C1 segment of cervical spinal cord (tissue), 14 donors: ENCODE measurements around the gene OSBPL2.

Experiments used
- DNase-seq, 14 donors: peaks; one replicate each; lab custom pipeline; 2025; lab: John Stamatoyannopoulos, UW

Gene OSBPL2

DNA sequence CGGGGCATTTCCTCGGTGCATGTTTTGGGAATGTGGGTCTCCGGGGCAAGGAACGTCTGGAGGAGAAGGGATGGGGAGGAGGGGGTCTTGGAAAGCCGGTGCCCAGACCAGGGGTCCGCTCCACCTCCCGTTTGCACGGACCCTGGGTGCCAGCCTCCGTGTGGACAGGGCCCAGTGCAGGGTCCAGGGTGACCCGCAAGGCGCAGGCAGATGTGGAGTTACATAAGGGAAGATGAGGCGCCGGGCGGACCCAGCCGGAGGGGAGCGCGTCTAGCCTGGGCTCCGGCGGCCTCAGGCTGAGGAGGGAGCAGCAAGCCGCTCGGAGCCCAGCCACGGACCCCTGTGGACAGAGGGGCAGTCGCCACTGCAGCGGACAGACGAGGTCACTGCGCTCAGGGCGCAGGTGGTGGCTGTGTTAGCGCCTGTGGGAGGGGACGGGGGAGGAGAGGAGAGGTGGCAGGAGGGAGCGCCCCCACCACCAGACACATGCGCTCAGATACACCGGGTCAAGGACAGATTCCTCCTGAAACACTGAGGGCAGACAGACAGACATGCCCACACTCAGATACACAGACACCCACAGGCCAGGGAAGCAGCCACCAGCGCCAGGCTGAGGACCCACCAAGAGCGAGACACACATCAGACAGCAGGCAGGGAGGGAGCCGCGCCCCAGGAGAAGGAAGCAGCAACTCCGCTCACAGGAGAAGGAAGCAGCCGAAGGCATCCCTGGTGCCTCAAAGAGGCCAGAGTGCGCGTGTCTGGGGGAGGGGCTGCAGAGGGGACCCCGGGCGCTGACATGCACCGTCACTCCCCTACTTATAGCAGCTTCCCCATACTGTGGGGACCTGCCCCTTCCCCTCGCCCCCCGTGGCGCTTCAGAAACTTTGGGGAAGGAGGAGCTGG, 17.4 kb upstream of the OSBPL2 start:
- no peak for DNase-seq

- DNase-seq, result no peak
These were observed 16.0 kb upstream of the OSBPL2 start for GRCh38 chr20:62222266-62222850.

- DNase-seq, result no peak
These were observed 15.3 kb upstream of the OSBPL2 start for GRCh38 chr20:62222972-62223371.

DNA sequence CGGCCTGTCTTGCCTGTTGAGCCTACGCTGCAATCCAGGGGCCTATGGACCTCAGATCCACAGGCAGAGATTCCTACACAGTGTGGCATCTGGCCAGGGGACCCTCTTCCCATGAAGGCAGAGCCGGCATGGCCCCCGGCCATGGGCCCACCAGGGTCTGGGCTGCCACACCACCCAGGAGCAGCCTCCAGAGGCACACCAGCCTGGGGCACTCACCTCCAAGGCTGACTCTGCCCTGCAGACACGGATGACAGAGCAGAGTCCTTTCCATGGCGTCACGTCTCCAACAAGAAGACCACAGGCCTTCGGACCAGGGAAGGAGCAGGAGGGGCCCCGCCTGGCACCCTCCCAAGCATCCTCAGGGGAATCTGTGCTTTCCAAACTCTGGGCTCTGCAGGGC, 14.8 kb upstream of the OSBPL2 start:
- DNase-seq, result no peak

GRCh38 chr20:62224113-62224855, 14.0 kb upstream of the OSBPL2 start:
- DNase-seq, result no peak

- DNase-seq, result no peak
These were observed 13.3 kb upstream of the OSBPL2 start for GRCh38 chr20:62225026-62225425.

DNA sequence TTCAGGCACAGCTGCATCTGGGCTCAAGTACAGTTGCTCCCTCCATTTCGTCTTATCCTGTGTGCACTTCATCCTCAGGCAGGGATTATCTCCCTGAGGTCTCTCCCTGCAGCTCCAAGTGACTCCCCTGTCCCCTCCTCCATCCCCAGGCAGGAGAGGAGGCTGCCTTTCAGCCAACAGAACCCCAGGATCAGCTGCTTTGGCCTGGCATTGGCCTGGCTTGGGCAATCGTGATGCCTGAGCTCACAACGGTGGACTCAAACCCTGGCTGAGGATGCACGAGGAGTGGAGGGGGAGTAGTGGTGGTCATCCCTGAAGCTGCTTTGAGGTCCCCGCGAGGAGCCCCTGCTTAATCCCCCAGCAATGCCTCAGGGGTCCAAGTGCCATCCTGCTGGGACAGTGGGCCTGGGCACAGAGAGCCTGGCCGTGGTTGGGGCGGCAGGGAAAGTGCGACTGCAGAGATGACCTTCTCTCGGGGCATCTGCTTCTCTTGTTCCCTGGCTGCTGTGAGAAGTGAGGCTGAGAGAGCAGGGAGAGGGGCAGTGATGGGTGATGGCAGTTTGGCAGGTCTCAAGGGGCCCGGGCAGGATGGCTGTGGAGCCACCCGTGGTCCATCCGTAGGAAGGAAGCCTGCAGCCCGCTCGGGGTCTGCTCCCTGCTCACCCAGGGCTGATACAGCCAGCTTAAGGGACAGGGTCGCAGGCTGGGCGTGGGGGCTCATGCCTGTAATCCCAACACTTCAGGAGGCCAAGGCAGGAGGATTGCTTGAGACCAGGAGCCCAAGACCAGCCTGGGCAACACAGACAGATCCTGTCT, 12.3 kb upstream of the OSBPL2 start:
- DNase-seq, result peak in 1 of 14 donors; percentile 46

DNA sequence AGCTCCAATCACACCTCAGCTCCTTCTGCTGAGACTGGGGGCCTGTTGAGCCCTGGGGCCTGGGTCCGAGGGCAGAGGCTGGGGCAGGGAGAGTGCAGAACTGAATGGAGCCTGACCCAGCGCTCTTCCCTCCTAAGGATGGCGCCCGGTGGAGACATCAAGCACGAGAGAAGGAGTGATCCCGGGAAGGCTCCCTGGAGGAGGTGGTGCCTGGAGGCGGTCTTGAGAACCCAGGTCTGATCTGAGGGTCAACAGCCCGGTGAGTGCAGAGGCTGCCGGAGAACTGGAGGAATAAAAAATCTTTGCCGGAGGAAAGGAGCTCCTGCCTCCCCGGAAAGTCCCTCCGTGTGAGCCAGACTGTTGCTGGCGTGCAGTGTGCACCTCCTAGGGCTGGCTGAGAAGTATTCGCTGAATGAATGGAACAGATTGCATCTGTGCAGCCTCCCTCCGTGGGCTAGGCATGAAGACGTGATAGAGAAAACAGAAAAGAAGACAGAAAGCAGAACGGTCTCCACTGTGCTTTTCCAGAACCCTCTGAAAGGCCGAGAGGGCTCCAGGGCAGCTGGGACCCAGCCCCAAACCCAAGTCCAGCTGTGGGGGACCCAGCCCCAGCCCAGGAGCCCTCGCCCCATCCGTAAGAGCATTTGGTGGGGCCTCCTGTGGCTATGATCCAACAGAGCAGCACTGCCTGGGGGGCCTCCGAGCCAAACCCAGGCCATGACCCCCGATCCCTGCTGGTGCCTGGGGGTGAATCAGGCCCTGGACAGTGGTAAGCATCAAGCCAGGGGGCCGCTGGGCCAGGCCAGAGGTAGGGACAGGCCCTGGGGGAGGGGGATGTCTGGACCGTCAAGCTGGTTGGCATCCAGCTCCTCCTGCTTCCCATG, 11.4 kb upstream of the OSBPL2 start:
- DNase-seq, result no peak

DNA sequence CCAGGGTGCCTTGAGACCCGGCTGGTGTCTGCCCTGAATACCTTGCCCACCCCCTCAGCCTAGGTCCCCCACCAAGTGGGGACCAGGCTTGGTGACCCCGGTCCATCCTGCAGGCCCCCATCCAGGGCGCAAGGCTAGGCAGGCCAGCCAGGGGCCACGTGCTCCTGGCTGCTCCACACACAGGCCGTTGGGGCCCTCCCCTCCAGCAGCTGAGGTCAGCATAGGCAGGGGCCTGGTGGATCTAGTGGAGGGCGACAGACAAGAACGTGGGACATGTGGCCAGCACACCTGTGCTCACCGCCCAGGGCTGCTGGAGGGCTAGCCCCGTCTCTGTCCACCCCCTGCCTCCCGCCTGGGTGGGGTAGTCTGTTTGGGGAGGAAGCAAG, 10.7 kb upstream of the OSBPL2 start:
- DNase-seq, result no peak

GRCh38 chr20:62227977-62228958, 10.1 kb upstream of the OSBPL2 start:
- DNase-seq, result no peak

- DNase-seq, result no peak
These were observed 9.3 kb upstream of the OSBPL2 start for GRCh38 chr20:62228982-62229545.

DNA sequence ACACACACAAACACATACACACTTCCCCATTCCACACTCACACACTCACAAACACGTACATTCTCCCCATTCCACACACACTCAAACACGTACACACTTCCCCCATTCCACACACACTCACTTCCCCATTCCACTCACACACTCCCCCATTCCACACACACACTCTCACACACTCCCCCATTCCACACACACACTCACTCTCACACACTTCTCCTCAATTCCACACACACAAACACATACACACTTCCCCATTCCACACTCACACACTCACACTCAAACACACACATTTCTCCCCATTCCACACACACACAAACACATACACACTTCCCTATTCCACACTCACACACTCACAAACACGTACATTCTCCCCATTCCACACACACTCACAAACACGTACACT, 8.7 kb upstream of the OSBPL2 start:
- no peak for DNase-seq

DNA sequence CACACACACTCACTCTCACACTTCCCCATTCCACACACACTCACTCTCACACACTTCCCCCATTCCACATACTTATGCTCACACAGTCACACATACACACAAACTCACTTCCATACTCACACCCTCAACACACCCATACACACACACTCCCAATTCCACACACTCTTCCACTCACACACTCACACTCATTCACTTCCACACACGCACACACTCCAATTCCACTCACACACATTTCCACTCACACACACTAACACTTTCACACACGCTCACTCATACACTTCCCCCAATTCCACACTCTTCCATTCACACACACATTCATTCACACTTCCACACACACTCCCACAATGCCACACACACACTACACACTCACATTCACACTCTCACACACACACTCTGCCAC, 8.0 kb upstream of the OSBPL2 start:
- no peak for DNase-seq

DNA sequence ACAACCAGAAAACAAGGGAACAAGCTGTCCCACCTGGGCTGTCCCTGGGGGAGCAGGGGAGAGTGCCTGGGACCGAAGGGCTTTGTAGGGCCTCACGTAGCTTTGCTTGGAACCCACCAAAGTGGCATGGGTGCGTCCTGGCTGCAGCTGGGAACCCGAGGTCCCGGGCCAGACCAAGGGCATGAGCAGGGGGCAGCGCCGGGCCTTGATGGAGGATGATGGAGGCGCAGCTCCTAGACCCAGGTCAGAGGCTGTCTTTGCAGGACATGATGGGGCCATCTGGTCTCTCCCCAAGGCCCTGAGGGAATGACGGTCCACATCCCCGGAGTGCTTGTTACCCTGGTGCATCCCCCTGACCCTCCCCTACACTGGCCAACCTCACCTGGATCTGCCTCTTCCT, 7.6 kb upstream of the OSBPL2 start:
- no peak for DNase-seq

DNA sequence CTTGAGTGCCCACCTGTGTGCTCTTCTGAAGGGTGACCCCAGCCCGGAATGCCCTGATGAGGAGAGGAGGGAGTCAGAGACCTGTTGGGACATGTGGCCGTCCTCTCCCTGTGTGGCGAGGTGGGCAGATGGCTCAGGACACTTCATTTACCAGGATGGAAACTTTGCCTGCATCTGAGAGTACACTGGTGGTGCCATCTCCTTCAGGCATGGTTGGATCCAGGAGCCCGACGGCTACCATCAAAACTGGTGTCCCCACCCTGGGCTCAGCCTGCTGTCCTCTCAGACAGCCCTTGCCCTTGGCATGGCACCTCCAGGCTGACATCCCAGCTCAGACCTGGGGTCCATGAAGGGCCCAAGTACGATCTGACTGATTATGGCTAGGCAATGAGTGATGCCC, 7.0 kb upstream of the OSBPL2 start:
- no peak for DNase-seq

GRCh38 chr20:62232194-62232593, 6.1 kb upstream of the OSBPL2 start:
- DNase-seq, result no peak

DNA sequence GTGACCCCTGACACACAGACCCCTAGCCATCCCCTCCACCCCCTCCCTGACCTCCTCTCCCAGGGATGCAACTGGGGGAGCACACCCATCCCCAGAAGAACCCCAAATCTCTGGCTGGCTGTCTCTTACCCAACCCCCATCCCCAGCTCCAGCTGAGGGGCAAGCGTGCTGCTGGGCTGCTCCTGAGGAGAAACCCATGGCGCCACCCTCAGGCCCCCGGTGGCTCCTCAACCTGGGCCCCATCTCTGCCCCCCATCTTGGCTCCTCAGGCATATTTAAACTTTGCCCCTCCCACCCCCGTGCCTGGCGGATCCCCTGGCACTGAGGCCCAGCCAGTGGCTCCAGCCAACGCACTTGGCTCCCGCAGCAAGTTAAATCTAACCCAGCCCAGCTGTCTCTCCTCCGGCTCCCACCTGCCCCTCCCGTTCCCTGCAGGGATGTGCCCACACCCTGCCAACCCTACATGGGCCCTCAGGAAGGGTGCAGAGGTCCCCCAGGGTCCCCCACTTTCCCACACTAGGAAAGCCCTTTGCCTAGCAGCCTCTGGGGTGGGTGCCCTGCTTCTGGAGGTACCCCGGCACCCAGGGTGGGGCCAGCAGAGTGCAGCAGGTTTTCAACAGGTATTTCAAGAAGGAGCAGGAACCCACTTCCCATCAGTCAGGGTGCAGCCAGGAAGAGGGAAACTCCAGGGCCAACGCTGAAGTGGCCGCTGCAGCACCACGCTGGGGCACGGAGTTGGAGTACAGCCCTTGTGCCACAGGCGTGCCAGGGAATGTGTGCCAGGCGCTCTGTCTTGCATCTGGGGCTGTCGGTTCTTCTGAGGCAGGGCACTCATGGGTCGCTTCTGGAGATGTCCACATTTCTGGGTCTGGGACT, 5.3 kb upstream of the OSBPL2 start:
- DNase-seq, result no peak

- DNase-seq, result no peak
These were observed 4.6 kb upstream of the OSBPL2 start for GRCh38 chr20:62233684-62234083.
